ENCODE measurements around the gene SEMA5A. TPM values are rescaled to one million over a fixed set of nuclear protein-coding genes. Genes with fewer than 3 reads are reported as not detected.

Gene SEMA5A
- total RNA-seq, 1 experiment from 2014 or later: 0.15 TPM

- in situ Hi-C loops (cut with HindIII; ENCODE audit: low pct_unique_long_range_greater_than_20kb, low sequenced_read_pairs): no loop called here
- no TSS peak for BruUV-seq (replicated peaks)
Measured at GRCh38 chr5:9118852-9119251, 427.0 kb downstream of the SEMA5A start.

GRCh38 chr5:9115093-9115492, 430.8 kb downstream of the SEMA5A start:
- DNase-seq (ENCODE audit: low read depth, low spot score) (no peak), ATAC-seq (no peak)
- Histone ChIP-seq H3K4me1 (ENCODE audit: control insufficient read depth, insufficient read depth, low read length) (no peaks in the 10 kb centered on the region), H3K4me3 (ENCODE audit: low read depth in 2 of 2, low read length in 2 of 2) (no peak overlapping the region), H3K9me3 (ENCODE audit: control insufficient read depth, insufficient read depth, low read depth, low read length) (no peaks in the 10 kb centered on the region), H3K36me3 (ENCODE audit: control insufficient read depth, insufficient read depth, low read length) (no peaks in the 10 kb centered on the region), H3K27ac (ENCODE audit: low read length) (no peak overlapping the region), H3K27me3 (ENCODE audit: control insufficient read depth, insufficient read depth, low read length) (no peaks in the 10 kb centered on the region)
- TF ChIP-seq SIN3A (IDR thresholded peaks at IDR 0.05; ENCODE audit: borderline replicate concordance, insufficient read depth, low read depth, low read length) (no peak), TCF7L2 (IDR thresholded peaks at IDR 0.05; ENCODE audit: low read depth, low read length) (no peak)
- TF ChIP-seq, protein P1, sequence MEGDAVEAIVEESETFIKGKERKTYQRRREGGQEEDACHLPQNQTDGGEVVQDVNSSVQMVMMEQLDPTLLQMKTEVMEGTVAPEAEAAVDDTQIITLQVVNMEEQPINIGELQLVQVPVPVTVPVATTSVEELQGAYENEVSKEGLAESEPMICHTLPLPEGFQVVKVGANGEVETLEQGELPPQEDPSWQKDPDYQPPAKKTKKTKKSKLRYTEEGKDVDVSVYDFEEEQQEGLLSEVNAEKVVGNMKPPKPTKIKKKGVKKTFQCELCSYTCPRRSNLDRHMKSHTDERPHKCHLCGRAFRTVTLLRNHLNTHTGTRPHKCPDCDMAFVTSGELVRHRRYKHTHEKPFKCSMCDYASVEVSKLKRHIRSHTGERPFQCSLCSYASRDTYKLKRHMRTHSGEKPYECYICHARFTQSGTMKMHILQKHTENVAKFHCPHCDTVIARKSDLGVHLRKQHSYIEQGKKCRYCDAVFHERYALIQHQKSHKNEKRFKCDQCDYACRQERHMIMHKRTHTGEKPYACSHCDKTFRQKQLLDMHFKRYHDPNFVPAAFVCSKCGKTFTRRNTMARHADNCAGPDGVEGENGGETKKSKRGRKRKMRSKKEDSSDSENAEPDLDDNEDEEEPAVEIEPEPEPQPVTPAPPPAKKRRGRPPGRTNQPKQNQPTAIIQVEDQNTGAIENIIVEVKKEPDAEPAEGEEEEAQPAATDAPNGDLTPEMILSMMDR (IDR thresholded peaks at IDR 0.05): no peak
- no TSS peak for BruUV-seq (replicated peaks)
- CTCF ChIA-PET: no interaction called here
- POLR2A ChIA-PET: no interaction called here
- intact Hi-C loops (cut with micrococcal nuclease; ENCODE audit: unreplicated experiment) (no loop called here), in situ Hi-C loops (cut with HindIII; ENCODE audit: low pct_unique_long_range_greater_than_20kb, low sequenced_read_pairs) (no loop called here)

More at GRCh38 chr5:9118852-9119251, 427.0 kb downstream of the SEMA5A start:
- Histone ChIP-seq H3K27ac (ENCODE audit: low read length) (no peak overlapping the region), H3K4me3 (ENCODE audit: low read depth in 2 of 2, low read length in 2 of 2) (no peak overlapping the region), H3K4me1 (ENCODE audit: control insufficient read depth, insufficient read depth, low read length) (no peaks in the 10 kb centered on the region), H3K27me3 (ENCODE audit: control insufficient read depth, insufficient read depth, low read length) (no peaks in the 10 kb centered on the region), H3K36me3 (ENCODE audit: control insufficient read depth, insufficient read depth, low read length) (no peaks in the 10 kb centered on the region), H3K9me3 (ENCODE audit: control insufficient read depth, insufficient read depth, low read depth, low read length) (no peaks in the 10 kb centered on the region)
- POLR2A ChIA-PET: no interaction called here
- no peak for TF ChIP-seq SIN3A (IDR thresholded peaks at IDR 0.05; ENCODE audit: borderline replicate concordance, insufficient read depth, low read depth, low read length)
- TF ChIP-seq TCF7L2 (IDR thresholded peaks at IDR 0.05; ENCODE audit: low read depth, low read length): no peak
- TF ChIP-seq, protein P1 (IDR thresholded peaks at IDR 0.05): no peak
- TF ChIP-seq, protein P2, sequence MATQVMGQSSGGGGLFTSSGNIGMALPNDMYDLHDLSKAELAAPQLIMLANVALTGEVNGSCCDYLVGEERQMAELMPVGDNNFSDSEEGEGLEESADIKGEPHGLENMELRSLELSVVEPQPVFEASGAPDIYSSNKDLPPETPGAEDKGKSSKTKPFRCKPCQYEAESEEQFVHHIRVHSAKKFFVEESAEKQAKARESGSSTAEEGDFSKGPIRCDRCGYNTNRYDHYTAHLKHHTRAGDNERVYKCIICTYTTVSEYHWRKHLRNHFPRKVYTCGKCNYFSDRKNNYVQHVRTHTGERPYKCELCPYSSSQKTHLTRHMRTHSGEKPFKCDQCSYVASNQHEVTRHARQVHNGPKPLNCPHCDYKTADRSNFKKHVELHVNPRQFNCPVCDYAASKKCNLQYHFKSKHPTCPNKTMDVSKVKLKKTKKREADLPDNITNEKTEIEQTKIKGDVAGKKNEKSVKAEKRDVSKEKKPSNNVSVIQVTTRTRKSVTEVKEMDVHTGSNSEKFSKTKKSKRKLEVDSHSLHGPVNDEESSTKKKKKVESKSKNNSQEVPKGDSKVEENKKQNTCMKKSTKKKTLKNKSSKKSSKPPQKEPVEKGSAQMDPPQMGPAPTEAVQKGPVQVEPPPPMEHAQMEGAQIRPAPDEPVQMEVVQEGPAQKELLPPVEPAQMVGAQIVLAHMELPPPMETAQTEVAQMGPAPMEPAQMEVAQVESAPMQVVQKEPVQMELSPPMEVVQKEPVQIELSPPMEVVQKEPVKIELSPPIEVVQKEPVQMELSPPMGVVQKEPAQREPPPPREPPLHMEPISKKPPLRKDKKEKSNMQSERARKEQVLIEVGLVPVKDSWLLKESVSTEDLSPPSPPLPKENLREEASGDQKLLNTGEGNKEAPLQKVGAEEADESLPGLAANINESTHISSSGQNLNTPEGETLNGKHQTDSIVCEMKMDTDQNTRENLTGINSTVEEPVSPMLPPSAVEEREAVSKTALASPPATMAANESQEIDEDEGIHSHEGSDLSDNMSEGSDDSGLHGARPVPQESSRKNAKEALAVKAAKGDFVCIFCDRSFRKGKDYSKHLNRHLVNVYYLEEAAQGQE (IDR thresholded peaks at IDR 0.05; ENCODE audit: insufficient read depth in 1 of 2, low read depth in 2 of 2, low read length in 1 of 2): no peak
- no peak for TF ChIP-seq POLR2AphosphoS5 (IDR thresholded peaks at IDR 0.05; ENCODE audit: low read depth, low read length)
- intact Hi-C loops (cut with micrococcal nuclease; ENCODE audit: unreplicated experiment): no loop called here
- DNase-seq (ENCODE audit: low read depth, low spot score) (no peak), ATAC-seq (no peak)
- CTCF ChIA-PET: no interaction called here
